ENCODE measurements around the gene UBXN10.

Gene UBXN10, protein sequence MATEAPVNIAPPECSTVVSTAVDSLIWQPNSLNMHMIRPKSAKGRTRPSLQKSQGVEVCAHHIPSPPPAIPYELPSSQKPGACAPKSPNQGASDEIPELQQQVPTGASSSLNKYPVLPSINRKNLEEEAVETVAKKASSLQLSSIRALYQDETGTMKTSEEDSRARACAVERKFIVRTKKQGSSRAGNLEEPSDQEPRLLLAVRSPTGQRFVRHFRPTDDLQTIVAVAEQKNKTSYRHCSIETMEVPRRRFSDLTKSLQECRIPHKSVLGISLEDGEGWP

DNA sequence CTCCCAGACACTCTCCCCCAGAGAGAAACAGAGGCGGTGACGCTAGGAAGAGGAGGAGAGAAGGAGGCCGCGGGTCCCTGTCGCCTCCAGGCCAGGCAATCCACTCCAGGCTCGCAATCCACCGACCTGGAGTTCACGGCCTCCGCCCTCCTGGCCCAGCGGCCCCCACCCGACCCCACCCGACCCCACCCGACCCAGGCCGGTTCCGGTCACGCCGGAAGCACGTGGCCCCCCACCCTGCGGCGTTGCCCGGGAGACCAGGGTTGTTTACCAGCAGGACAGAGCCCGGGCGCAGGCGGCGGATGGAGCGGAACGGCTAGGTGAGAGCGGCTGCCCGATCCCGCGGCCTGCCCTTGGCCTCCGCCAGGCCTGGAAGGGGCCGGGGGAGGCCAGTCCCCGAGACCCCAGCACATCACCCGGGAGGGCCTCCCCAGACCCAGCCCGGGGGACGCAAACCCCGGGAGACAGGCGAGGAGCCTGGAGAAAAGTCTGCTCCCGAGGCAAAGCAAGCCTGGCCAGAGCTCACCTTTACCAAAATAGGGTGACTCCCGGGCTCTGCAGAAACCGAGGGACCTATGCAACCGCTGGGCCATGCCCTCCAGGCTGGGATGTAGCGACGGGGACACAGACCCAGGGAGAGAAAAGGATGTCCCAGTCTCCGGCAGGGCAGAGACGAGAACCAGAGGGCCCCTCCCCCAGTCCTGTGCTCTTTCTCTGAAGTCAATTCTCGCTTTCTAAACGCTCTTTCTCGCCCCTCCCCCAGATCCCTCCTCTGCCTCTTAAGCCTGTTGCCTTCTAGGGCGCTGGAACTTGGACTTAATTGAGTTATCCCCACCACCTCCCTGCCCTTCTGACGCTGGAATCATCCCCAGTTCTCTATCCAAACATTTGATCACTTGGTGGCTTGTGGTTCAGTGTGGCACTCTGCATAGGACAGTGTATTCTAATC, at the start of gene UBXN10, which contains the start of gene PLA2G2C:
TSS of gene UBXN10 (plus strand) at position 263 of the 949 bp plus-strand sequence. CDS start 4,466 bp downstream, outside the sequence.
TSS of gene PLA2G2C (minus strand) at position 685 of the 949 bp plus-strand sequence. CDS start 9,155 bp downstream, outside the sequence.
- Histone ChIP-seq H3K36me3 (ENCODE audit: insufficient read depth, low read length) (no peaks in the 10 kb centered on the region), H3K79me2 (ENCODE audit: control insufficient read depth, insufficient read depth, low read length, unreplicated experiment) (no peaks in the 10 kb centered on the region), H3K27me3 (ENCODE audit: insufficient read depth, low read length) (peaks cover 99% of the 10 kb centered on the region), H2AFZ (ENCODE audit: low read length, unreplicated experiment) (no peak within 1 kb of the TSS), H3K4me3 (ENCODE audit: low read depth, low read length) (no peak within 1 kb of the TSS), H3K27ac (ENCODE audit: low read depth, low read length) (no peak within 1 kb of the TSS), H3K4me1 (ENCODE audit: control insufficient read depth, insufficient read depth, low read length, unreplicated experiment) (no peaks in the 10 kb centered on the region)

DNA sequence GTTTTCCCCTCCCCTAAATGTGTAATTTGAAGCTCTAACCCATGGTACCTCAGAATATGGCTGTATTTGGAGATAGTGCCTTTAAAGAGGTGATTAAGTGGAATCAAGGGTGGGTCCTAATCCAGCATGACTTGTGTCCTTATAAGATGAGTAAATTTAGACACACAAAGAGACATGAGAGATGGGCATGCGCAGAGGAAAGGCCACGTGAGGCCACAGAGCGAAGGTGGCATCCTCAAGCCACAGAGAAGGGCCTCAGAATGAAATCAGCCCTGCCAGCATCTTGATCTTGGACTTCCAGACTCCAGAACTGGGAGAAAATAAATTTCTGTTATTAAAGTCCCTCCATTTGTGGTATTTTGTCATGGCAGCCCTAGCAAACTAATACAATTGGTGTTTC, 49.6 kb upstream of the UBXN10 start:
- no peak overlapping the region for H3K27ac ChIP-seq (ENCODE audit: low read depth, low read length)
- H2AFZ ChIP-seq (ENCODE audit: low read length, unreplicated experiment), result no peak overlapping the region
- H3K4me3 ChIP-seq (ENCODE audit: low read depth, low read length), result no peak overlapping the region
- no peaks in the 10 kb centered on the region for H3K4me1 ChIP-seq (ENCODE audit: control insufficient read depth, insufficient read depth, low read length, unreplicated experiment)
- H3K27me3 ChIP-seq (ENCODE audit: insufficient read depth, low read length), result peaks cover 40% of the 10 kb centered on the region
- H3K79me2 ChIP-seq (ENCODE audit: control insufficient read depth, insufficient read depth, low read length, unreplicated experiment), result no peaks in the 10 kb centered on the region
- H3K36me3 ChIP-seq (ENCODE audit: insufficient read depth, low read length), result no peaks in the 10 kb centered on the region

DNA sequence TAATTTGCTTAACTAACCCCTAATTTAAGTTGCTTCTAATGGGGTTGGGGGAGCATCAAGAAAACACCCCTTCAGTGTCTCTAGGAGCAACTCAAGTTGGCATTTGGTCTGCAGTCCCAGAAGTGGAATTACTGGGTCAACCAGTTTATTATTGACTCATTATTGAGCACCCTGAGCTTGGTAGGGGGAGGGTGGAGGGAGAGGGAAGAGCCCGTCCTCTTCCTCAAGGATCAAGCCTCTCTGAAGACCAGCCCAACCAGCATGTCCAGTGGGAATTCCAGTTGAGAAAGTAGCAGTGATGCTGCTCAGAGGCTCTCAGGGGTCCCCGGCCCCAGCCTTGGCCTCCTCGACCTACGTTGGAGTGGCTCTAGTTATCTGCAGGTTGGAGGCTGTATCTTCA, 48.8 kb upstream of the UBXN10 start:
- H3K27ac ChIP-seq (ENCODE audit: low read depth, low read length), result no peak overlapping the region
- H3K27me3 ChIP-seq (ENCODE audit: insufficient read depth, low read length), result peaks cover 41% of the 10 kb centered on the region
- H3K4me3 ChIP-seq (ENCODE audit: low read depth, low read length), result no peak overlapping the region
- H3K79me2 ChIP-seq (ENCODE audit: control insufficient read depth, insufficient read depth, low read length, unreplicated experiment), result no peaks in the 10 kb centered on the region
- H3K4me1 ChIP-seq (ENCODE audit: control insufficient read depth, insufficient read depth, low read length, unreplicated experiment), result no peaks in the 10 kb centered on the region
- H2AFZ ChIP-seq (ENCODE audit: low read length, unreplicated experiment), result no peak overlapping the region
- no peaks in the 10 kb centered on the region for H3K36me3 ChIP-seq (ENCODE audit: insufficient read depth, low read length)

DNA sequence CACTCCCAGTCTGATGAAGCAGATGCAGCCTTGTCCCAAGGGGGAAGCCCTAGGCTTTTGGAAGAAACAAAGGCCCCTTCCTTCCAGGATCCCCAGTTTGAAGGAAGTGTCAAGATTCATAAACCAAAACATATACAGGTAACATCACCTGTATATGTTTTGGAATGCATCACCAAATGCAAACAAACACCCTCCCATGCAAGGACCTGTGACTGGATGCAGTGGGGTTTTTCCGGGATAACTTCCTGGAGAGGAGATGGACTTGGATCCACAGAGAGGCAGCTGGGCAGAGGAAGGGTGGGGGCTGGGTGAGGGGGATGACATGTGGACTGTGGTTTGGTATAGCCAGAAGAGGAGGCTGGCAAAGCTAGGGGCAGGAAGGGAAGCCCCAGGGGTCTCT, 48.3 kb upstream of the UBXN10 start:
- Histone ChIP-seq H3K4me3 (ENCODE audit: low read depth, low read length) (no peak overlapping the region), H3K4me1 (ENCODE audit: control insufficient read depth, insufficient read depth, low read length, unreplicated experiment) (no peaks in the 10 kb centered on the region), H3K79me2 (ENCODE audit: control insufficient read depth, insufficient read depth, low read length, unreplicated experiment) (no peaks in the 10 kb centered on the region), H3K36me3 (ENCODE audit: insufficient read depth, low read length) (no peaks in the 10 kb centered on the region), H2AFZ (ENCODE audit: low read length, unreplicated experiment) (no peak overlapping the region), H3K27ac (ENCODE audit: low read depth, low read length) (no peak overlapping the region), H3K27me3 (ENCODE audit: insufficient read depth, low read length) (peaks cover 36% of the 10 kb centered on the region)

DNA sequence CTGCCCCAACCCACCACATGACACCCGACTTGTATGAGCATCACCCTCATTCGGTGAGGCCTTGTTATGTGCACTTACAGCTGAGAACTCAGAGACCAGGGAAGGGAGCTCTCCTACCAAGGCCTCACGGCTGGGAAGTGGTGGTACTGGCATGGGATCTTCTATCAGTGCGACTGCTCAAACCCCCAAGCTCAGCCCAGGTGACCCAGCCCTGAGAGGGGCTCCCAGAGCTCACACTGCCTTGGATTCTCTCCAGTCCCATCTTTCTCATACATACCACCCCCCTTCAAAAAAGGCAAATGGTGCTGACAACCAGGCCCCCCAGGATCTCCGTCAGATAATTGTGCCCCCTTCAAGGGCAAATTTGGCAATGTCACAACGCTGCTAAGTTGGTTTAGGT, 47.5 kb upstream of the UBXN10 start:
- Histone ChIP-seq H3K79me2 (ENCODE audit: control insufficient read depth, insufficient read depth, low read length, unreplicated experiment) (no peaks in the 10 kb centered on the region), H3K27me3 (ENCODE audit: insufficient read depth, low read length) (peaks cover 32% of the 10 kb centered on the region), H3K4me3 (ENCODE audit: low read depth, low read length) (no peak overlapping the region), H3K4me1 (ENCODE audit: control insufficient read depth, insufficient read depth, low read length, unreplicated experiment) (no peaks in the 10 kb centered on the region), H3K27ac (ENCODE audit: low read depth, low read length) (no peak overlapping the region), H3K36me3 (ENCODE audit: insufficient read depth, low read length) (no peaks in the 10 kb centered on the region), H2AFZ (ENCODE audit: low read length, unreplicated experiment) (no peak overlapping the region)

DNA sequence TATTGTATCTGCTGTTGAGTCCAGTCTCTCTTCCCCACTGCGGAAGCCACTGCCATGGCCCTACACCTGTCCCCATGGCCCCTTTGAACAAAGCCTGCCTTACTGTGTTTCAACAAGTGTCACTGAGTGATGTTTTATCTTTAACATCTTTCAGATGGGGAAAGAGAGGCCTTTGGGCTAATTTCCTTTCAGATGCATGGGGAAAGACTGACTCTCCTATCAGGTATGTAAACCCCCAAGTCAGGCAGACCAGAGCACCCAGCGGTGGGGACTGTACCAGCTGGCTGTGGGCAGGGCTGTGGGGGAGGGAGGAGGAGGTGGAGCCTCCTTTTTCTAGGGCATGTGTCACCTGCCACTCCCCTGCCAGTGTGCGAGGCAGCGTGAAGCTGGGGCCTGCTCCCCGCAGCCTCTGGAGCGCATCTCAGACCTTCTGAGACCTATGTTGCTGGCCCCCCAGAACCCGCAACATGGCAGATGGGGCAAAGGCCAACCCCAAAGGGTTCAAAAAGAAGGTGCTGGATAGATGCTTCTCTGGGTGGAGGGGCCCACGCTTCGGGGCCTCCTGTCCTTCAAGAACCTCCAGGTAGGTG, 46.8 kb upstream of the UBXN10 start, which contains the start of gene PLA2G2F:
TSS of gene PLA2G2F (plus strand) at position 363 of the 590 bp plus-strand sequence. CDS start at position 468, 105 bp downstream.
- H2AFZ ChIP-seq (ENCODE audit: low read length, unreplicated experiment), result no peak within 1 kb of the TSS
- H3K4me1 ChIP-seq (ENCODE audit: control insufficient read depth, insufficient read depth, low read length, unreplicated experiment), result no peaks in the 10 kb centered on the region
- H3K79me2 ChIP-seq (ENCODE audit: control insufficient read depth, insufficient read depth, low read length, unreplicated experiment), result no peaks in the 10 kb centered on the region
- peaks cover 33% of the 10 kb centered on the region for H3K27me3 ChIP-seq (ENCODE audit: insufficient read depth, low read length)
- no peaks in the 10 kb centered on the region for H3K36me3 ChIP-seq (ENCODE audit: insufficient read depth, low read length)
- H3K27ac ChIP-seq (ENCODE audit: low read depth, low read length), result no peak within 1 kb of the TSS
- no peak within 1 kb of the TSS for H3K4me3 ChIP-seq (ENCODE audit: low read depth, low read length)

DNA sequence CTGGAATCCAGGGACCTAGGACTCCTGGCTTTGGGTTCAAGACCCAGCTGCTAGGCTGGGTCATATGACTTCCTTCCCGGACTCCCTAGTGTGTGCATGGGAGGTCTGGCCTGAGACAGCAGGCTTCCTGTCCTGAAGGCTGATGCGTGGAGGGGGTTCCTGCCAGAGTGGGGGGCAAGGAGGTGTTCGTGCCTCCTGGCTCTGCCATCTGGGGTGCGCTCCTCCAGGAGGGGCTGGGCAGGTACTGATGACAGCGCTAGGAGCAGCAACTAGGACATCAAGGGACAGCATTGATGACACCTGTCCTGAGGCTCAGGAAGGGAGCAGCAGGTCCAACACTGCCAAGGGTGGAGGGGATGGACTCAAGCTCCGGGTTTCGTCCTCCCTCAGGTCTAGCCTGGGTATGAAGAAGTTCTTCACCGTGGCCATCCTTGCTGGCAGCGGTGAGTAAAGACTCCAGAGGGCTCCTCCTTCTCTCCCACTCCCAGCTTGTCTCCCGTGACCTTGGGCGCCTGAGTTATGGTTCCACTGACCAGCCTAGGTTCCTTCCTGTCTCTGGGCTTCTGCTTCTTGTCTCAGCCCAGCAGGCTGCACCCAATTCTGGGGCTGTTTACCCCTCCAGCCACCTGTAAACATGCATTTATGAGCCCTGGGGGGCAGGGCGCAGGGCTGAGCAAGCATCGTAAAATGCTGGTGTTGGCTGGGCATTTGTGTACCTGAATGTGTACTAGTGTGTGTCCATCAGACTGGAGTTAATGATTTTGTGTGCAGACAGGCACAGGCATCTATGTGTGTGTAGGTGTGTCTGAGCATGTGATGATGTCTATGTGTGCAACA, 45.9 kb upstream of the UBXN10 start:
- Histone ChIP-seq H3K79me2 (ENCODE audit: control insufficient read depth, insufficient read depth, low read length, unreplicated experiment) (no peaks in the 10 kb centered on the region), H3K27ac (ENCODE audit: low read depth, low read length) (no peak overlapping the region), H3K27me3 (ENCODE audit: insufficient read depth, low read length) (peaks cover 33% of the 10 kb centered on the region), H3K4me1 (ENCODE audit: control insufficient read depth, insufficient read depth, low read length, unreplicated experiment) (no peaks in the 10 kb centered on the region), H3K4me3 (ENCODE audit: low read depth, low read length) (no peak overlapping the region), H2AFZ (ENCODE audit: low read length, unreplicated experiment) (no peak overlapping the region), H3K36me3 (ENCODE audit: insufficient read depth, low read length) (no peaks in the 10 kb centered on the region)

DNA sequence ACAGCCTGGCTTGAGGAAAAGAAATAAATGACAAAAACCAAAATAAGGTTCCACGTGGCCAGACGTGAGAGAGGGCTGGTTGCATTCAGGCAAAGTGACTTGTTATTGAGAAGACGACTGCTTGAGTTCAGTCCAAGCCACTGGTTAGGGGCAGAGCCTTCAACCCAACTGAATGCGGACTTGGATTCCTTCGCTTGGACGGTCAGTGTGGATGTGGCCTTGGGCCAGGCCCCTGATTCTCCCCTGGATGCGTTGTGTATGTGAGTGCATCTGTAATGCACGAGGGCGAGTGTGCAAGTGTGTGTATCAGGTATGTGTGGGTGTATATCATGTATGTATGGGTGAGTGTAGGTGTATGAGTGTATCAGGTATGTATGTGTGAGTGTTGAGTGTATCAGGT, 44.9 kb upstream of the UBXN10 start:
- peaks cover 27% of the 10 kb centered on the region for H3K27me3 ChIP-seq (ENCODE audit: insufficient read depth, low read length)
- no peaks in the 10 kb centered on the region for H3K4me1 ChIP-seq (ENCODE audit: control insufficient read depth, insufficient read depth, low read length, unreplicated experiment)
- no peak overlapping the region for H3K27ac ChIP-seq (ENCODE audit: low read depth, low read length)
- H3K4me3 ChIP-seq (ENCODE audit: low read depth, low read length), result no peak overlapping the region
- no peaks in the 10 kb centered on the region for H3K36me3 ChIP-seq (ENCODE audit: insufficient read depth, low read length)
- H2AFZ ChIP-seq (ENCODE audit: low read length, unreplicated experiment), result no peak overlapping the region
- H3K79me2 ChIP-seq (ENCODE audit: control insufficient read depth, insufficient read depth, low read length, unreplicated experiment), result no peaks in the 10 kb centered on the region

DNA sequence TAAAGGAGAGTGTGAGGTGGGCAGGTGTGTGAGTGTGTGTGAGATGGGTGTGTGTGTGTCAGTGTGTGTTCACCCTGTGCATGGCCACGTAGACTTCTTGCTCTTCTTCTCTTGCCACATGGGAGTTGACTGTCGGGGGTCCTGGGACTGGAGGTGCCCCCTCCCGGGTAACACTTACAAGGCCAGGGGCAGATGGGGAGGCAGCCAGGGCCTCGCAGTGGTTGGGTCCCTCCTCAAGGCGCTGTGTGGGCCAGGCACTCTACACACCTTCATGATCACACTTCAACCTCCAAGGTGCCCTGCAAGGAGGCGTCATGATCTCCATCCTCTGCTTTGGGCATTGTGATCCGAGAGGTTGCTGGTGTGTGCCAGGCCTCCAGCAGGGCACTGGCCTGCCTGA, 44.4 kb upstream of the UBXN10 start:
- no peaks in the 10 kb centered on the region for H3K4me1 ChIP-seq (ENCODE audit: control insufficient read depth, insufficient read depth, low read length, unreplicated experiment)
- no peaks in the 10 kb centered on the region for H3K79me2 ChIP-seq (ENCODE audit: control insufficient read depth, insufficient read depth, low read length, unreplicated experiment)
- H3K4me3 ChIP-seq (ENCODE audit: low read depth, low read length), result no peak overlapping the region
- H3K36me3 ChIP-seq (ENCODE audit: insufficient read depth, low read length), result no peaks in the 10 kb centered on the region
- no peak overlapping the region for H3K27ac ChIP-seq (ENCODE audit: low read depth, low read length)
- no peak overlapping the region for H2AFZ ChIP-seq (ENCODE audit: low read length, unreplicated experiment)
- H3K27me3 ChIP-seq (ENCODE audit: insufficient read depth, low read length), result peaks cover 26% of the 10 kb centered on the region

All from ACC112 (cell line).